Omental fat pad (tissue), 4 donors: ENCODE results near the gene SSNA1. TPM values are rescaled to one million over a fixed set of nuclear protein-coding genes. Genes with fewer than 3 reads are reported as not detected.
"Not testable (repeated sequence)": the region's sequence is repeated elsewhere in the genome, so short reads cannot be mapped to it uniquely, and the experiment has no call there.

Source experiments
- ATAC-seq: fragments of 150-250 bp; one replicate; pipeline ENCODE4 v1.9.1; 2016; ENCODE audit warnings: mild to moderate bottlenecking, moderate library complexity; ENCODE audit not compliant: low FRiP score
- DNase-seq: peaks from one replicate; pipeline ENCODE4 v3.0.0-alpha.2; 2019; ENCODE audit warnings: low spot score
- small RNA-seq: library from RNA; depleted of rRNA; stranded (forward); fragments of <200 nt; gene quantifications from one replicate; pipeline ENCODE3, GENCODE V24; 2016
- total RNA-seq, 4 donors: library from RNA; depleted of rRNA; stranded (reverse); fragments of >200 nt; gene quantifications; one replicate each; pipeline ENCODE4 v1.1.0, GENCODE V29; 2016
- TF ChIP-seq, protein P1 (sequence below), 3 donors: fragments of 450-650 bp; IDR thresholded peaks; one replicate each; pipeline ENCODE4 v1.5.1; 2016 to 2017; ENCODE audit warnings: antibody characterized with exemption in 3 of 3, mild to moderate bottlenecking in 3 of 3, moderate library complexity in 2 of 3

SSNA1 gene
- total RNA-seq, 4 donors from 2014 or later: 51.2 to 78.2 (median 67.1) TPM

DNA sequence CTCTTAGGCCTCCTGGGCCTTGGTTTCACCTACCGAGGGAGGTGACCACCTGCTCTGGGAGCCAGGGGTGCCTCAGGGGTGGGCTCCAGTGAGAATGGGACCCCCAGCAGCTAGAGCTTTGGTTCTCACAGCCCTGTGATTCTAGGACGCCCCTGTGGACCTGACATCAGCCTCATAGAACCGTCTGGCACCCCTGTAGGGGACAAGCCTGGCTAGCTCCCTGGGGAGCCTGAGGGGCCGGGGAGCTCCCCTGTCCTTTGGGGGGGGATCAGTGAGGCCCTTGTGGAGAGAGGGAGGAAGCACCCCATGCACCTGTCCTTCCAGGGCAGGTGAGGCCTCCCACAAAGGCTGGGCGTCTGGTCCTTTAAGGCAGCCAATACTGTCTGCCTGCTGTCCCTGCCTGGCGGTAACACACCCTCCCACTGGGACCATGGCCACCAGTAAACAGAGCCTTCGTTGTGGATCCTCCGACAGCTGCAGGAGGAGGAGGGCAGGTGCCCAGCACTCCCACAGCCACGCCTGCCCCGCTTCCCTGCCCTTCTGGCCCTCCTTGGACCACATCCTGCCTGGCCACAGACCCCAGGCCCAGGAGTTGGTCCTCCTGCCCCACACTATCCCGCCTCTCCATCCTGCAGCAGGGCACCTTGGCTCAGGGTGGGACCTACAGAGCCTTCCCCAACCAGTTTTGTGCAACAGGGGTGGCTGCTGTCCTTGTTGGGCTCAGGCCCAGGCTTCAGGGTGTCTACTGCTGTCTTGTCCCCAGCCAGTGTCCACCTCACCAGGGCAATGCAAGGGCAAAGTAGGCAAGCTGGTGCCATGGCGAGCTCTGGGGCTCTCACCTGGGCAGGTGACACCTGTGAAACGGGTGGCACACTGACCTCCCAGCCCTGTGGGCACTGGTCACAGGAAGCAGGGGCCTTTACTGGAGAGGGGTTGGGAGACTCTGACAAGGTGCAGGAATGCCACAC, 49.6 kb downstream of the SSNA1 start:
- no peak for ATAC-seq
- DNase-seq: no peak

DNA sequence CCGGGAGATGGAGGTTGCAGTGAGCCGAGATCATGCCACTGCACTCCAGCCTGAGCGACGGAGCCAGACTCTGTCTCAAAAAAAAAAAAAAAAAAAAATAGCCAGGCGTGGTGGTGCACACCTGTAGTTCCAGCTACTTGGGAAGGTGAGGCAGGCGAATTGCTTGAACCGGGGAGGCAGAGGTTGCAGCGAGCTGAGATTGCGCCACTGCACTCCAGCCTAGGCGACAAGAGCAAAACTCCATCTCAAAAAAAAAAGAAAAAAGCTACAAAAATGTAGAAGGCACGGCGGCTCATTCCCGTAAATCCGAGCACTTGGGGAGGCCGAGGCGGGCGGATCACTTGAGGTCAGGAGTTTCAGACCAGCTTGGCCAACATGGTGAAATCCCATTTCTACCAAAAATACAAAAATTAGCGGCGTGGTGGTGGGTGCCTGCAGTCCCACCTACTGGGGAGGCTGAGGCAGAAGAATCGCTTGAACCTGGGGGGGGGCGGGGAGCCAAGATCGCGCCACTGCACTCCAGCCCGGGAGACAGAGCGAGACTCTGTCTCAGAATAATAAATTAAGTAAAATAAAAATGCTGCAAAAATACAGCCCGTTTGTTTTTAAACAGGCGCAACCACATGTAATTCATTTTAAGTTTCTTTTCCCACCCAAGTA, 51.2 kb downstream of the SSNA1 start:
- ATAC-seq, DNase-seq: not testable (repeated sequence)

More for the DNA sequence above, 49.6 kb downstream of the SSNA1 start:
- TF ChIP-seq, protein P1, sequence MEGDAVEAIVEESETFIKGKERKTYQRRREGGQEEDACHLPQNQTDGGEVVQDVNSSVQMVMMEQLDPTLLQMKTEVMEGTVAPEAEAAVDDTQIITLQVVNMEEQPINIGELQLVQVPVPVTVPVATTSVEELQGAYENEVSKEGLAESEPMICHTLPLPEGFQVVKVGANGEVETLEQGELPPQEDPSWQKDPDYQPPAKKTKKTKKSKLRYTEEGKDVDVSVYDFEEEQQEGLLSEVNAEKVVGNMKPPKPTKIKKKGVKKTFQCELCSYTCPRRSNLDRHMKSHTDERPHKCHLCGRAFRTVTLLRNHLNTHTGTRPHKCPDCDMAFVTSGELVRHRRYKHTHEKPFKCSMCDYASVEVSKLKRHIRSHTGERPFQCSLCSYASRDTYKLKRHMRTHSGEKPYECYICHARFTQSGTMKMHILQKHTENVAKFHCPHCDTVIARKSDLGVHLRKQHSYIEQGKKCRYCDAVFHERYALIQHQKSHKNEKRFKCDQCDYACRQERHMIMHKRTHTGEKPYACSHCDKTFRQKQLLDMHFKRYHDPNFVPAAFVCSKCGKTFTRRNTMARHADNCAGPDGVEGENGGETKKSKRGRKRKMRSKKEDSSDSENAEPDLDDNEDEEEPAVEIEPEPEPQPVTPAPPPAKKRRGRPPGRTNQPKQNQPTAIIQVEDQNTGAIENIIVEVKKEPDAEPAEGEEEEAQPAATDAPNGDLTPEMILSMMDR (IDR thresholded peaks at IDR 0.05): no peak

Small RNAs within 50 kb of the gene (small RNA-seq; reads per million reads assigned to genes)
- gene MIR3621: not detected

Other genes with a start within 250 kb of the SSNA1 start
- gene FBXW5, start 243.9 kb upstream of the SSNA1 start, total RNA-seq: 100 to 1,000 TPM; 154 to 242 (median 185) TPM
- gene C8G, start 243.4 kb upstream of the SSNA1 start, total RNA-seq: 1 to 10 TPM in 1 of 4 donors, not detected in 3; 4.3 TPM
- under 1 TPM in 1 of 4 donors, not detected in 3; 0.46 TPM for gene LCN12, start 236.4 kb upstream of the SSNA1 start, total RNA-seq
- gene PTGDS, start 211.2 kb upstream of the SSNA1 start, total RNA-seq: 100 to 1,000 TPM in 2 of 4 donors, 10 to 100 TPM in 2; 76.9 to 173 (median 118) TPM
- gene LCNL1, start 205.7 kb upstream of the SSNA1 start, total RNA-seq: under 1 TPM in 3 of 4 donors, not detected in 1; 0.28 to 0.47 (median 0.36) TPM
- gene PAXX, start 196.3 kb upstream of the SSNA1 start, total RNA-seq: 10 to 100 TPM; 22.0 to 37.0 (median 31.6) TPM
- gene CLIC3, start 192.1 kb upstream of the SSNA1 start, total RNA-seq: 1 to 10 TPM in 3 of 4 donors, under 1 TPM in 1; 0.95 to 9.7 (median 4.7) TPM
- 10 to 100 TPM; 15.4 to 31.5 (median 25.9) TPM for gene ABCA2, start 160.4 kb upstream of the SSNA1 start, total RNA-seq
- 1 to 10 TPM in 1 of 4 donors, under 1 TPM in 2, not detected in 1; 0.19 to 3.6 (median 0.31) TPM for gene FUT7, start 156.6 kb upstream of the SSNA1 start, total RNA-seq
- gene NPDC1, start 142.5 kb upstream of the SSNA1 start, total RNA-seq: 10 to 100 TPM; 37.2 to 70.5 (median 58.5) TPM
- under 1 TPM in 3 of 4 donors, not detected in 1; 0.25 to 0.72 (median 0.28) TPM for gene ENTPD2, start 134.6 kb upstream of the SSNA1 start, total RNA-seq
- 1 to 10 TPM in 1 of 4 donors, under 1 TPM in 2, not detected in 1; 0.13 to 1.8 (median 0.37) TPM for gene SAPCD2, start 118.1 kb upstream of the SSNA1 start, total RNA-seq
- 10 to 100 TPM in 2 of 4 donors, 1 to 10 TPM in 2; 5.2 to 12.8 (median 9.7) TPM for gene UAP1L1, start 111.2 kb upstream of the SSNA1 start, total RNA-seq
- gene MAN1B1, start 101.7 kb upstream of the SSNA1 start, total RNA-seq: 10 to 100 TPM; 30.2 to 39.9 (median 33.9) TPM
- gene DPP7, start 73.9 kb upstream of the SSNA1 start, total RNA-seq: 100 to 1,000 TPM in 3 of 4 donors, 10 to 100 TPM in 1; 91.8 to 132 (median 119) TPM
- not detected for gene GRIN1, start 49.5 kb upstream of the SSNA1 start, total RNA-seq
- not detected for gene LRRC26, start 18.6 kb upstream of the SSNA1 start, total RNA-seq
- gene TMEM210, start 16.6 kb upstream of the SSNA1 start, total RNA-seq: not detected
- 10 to 100 TPM; 17.4 to 38.8 (median 22.8) TPM for gene ANAPC2, start 116 bp upstream of the SSNA1 start, total RNA-seq
- gene TPRN, start 12.1 kb downstream of the SSNA1 start, total RNA-seq: 1 to 10 TPM; 3.6 to 6.5 (median 4.9) TPM
- gene TMEM203, start 17.0 kb downstream of the SSNA1 start, total RNA-seq: 10 to 100 TPM; 21.6 to 29.1 (median 27.1) TPM
- gene NDOR1, start 17.0 kb downstream of the SSNA1 start, total RNA-seq: 1 to 10 TPM; 5.6 to 6.6 (median 6.1) TPM
- gene RNF208, start 33.6 kb downstream of the SSNA1 start, total RNA-seq: 1 to 10 TPM in 1 of 4 donors, under 1 TPM in 2, not detected in 1; 0.65 to 1.0 (median 0.72) TPM
- under 1 TPM in 3 of 4 donors, not detected in 1; 0.36 to 0.65 (median 0.38) TPM for gene CYSRT1, start 36.5 kb downstream of the SSNA1 start, total RNA-seq
- under 1 TPM in 1 of 4 donors, not detected in 3; 0.19 TPM for gene RNF224, start 38.8 kb downstream of the SSNA1 start, total RNA-seq
- gene SLC34A3, start 42.2 kb downstream of the SSNA1 start, total RNA-seq: not detected
- gene TUBB4B, start 52.6 kb downstream of the SSNA1 start, total RNA-seq: 100 to 1,000 TPM; 197 to 452 (median 288) TPM
- gene STPG3, start 62.6 kb downstream of the SSNA1 start, total RNA-seq: under 1 TPM in 1 of 4 donors, not detected in 3; 0.56 TPM
- 10 to 100 TPM; 22.2 to 42.8 (median 34.2) TPM for gene NELFB, start 66.7 kb downstream of the SSNA1 start, total RNA-seq
- gene TOR4A, start 89.0 kb downstream of the SSNA1 start, total RNA-seq: 10 to 100 TPM in 3 of 4 donors, 1 to 10 TPM in 1; 9.8 to 17.7 (median 11.6) TPM
- 10 to 100 TPM in 1 of 4 donors, 1 to 10 TPM in 3; 4.6 to 12.3 (median 7.2) TPM for gene NRARP, start 113.6 kb downstream of the SSNA1 start, total RNA-seq
- 10 to 100 TPM in 3 of 4 donors, 1 to 10 TPM in 1; 8.3 to 18.3 (median 10.5) TPM for gene EXD3, start 234.5 kb downstream of the SSNA1 start, total RNA-seq
- gene NOXA1, start 234.7 kb downstream of the SSNA1 start, total RNA-seq: 1 to 10 TPM in 3 of 4 donors, under 1 TPM in 1; 0.84 to 3.8 (median 2.1) TPM